Neural cell (in vitro differentiated cells): ENCODE results near the gene HIBCH.

Experiments
- CTCF ChIP-seq: fragments of 450-650 bp; IDR thresholded peaks from 2 replicates; pipeline ENCODE4 v1.5.1; 2014; ENCODE audit warnings: antibody characterized with exemption, mild to moderate bottlenecking, moderate library complexity; ENCODE audit not compliant: poor library complexity, severe bottlenecking
- RAD21 ChIP-seq: fragments of 450-650 bp; conservative IDR thresholded peaks from 2 replicates; pipeline ENCODE4 v1.6.1; 2014; ENCODE audit warnings: antibody characterized with exemption, mild to moderate bottlenecking, moderate library complexity

- TF ChIP-seq CTCF (no peak), RAD21 (no peak)
These were observed 11.6 kb downstream of the HIBCH start for GRCh38 chr2:190308031-190308430.
